C4-2B (cell line): ENCODE data around the gene BNC2.

Experiments
- CTCF ChIP-seq: fragments of 450-650 bp; conservative IDR thresholded peaks from 2 replicates; pipeline ENCODE4 v1.5.1; 2017; ENCODE audit warnings: mild to moderate bottlenecking
- ZFX ChIP-seq: fragments of 450-650 bp; IDR thresholded peaks from 2 replicates; pipeline ENCODE4 v1.6.1; 2017

- no peak for TF ChIP-seq ZFX
- TF ChIP-seq CTCF: no peak
Measured at GRCh38 chr9:16637911-16638310, 232.6 kb downstream of the BNC2 start.
